Measurements from ENCODE around the gene SIGLEC1. TPM values are rescaled to one million over a fixed set of nuclear protein-coding genes. Genes with fewer than 3 reads are reported as not detected.

SIGLEC1 gene
- total and polyA plus RNA-seq, 2 of the 8 experiments (the other 6 are each of a cell fraction or from before 2014, with no cell fraction given): 0.02 TPM; not detected in 1

- no peak overlapping the region for H3K18ac ChIP-seq (ENCODE audit: extremely low read depth, low read length)
- H3K36me3 ChIP-seq (ENCODE audit: control insufficient read depth in 2 of 4, insufficient read depth in 4 of 4, low read length in 3 of 4): peaks cover 0 to 15% (median 2%) of the 10 kb centered on the region in 4 experiments; a peak in 5 of 8 replicates
- H2AFZ ChIP-seq (ENCODE audit: low read length): no peak overlapping the region
- no peak overlapping the region for H3K9ac ChIP-seq (replicated peaks in 1 of 4; ENCODE audit: extremely low read depth in 1 of 4, low read depth in 3 of 4, low read length in 3 of 4)
- H3K14ac ChIP-seq (ENCODE audit: insufficient read length): no peak overlapping the region
- H3K4me1 ChIP-seq (replicated peaks in 1 of 4; ENCODE audit: control insufficient read depth in 3 of 4, insufficient read depth in 4 of 4, low read length in 3 of 4): no peaks in the 10 kb centered on the region
- H2BK15ac ChIP-seq (ENCODE audit: low read length): no peak overlapping the region
- H4K5ac ChIP-seq (ENCODE audit: insufficient read length, low read depth, low read length): no peak overlapping the region
- peak overlapping the region; percentile 78; the same call in 1 of the 2 replicates for H2BK5ac ChIP-seq (ENCODE audit: low read depth, low read length)
- WGBS, 2 experiments (ENCODE audit: extremely low coverage in 1 of 2, insufficient coverage in 1 of 2, insufficient read length in 1 of 2, insufficient replicate concordance in 2 of 2, low coverage in 1 of 2, low lambda C conversion rate in 2 of 2, missing lambda C conversion rate in 1 of 2): 94% methylated on average over 11 of the region's 11 CpGs; no CpG with 5 or more reads in 1 of the 2 experiments
- ChIA-PET CTCF (ENCODE audit: partially characterized antibody) (interaction anchor here (0.9 to 18.6 kb wide), 8 partner anchors 3 to 83 kb away, joined by 3 to 277 read pairs (median 8); partner anchors contain the start of genes ADISSP and HSPA12B), POLR2A (ENCODE audit: partially characterized antibody) (interaction anchor here (0.7 to 1.2 kb wide), 4 partner anchors 9 to 40 kb away, joined by 3 to 5 read pairs (median 4); no protein-coding TSS in a partner anchor)
- H3K9me3 ChIP-seq (ENCODE audit: insufficient read depth in 2 of 2, low read depth in 1 of 2, low read length in 1 of 2): no peaks in the 10 kb centered on the region
- no peak overlapping the region for H2BK120ac ChIP-seq (replicated peaks; ENCODE audit: low read depth, low read length)
- H3K23ac ChIP-seq (ENCODE audit: insufficient read length): no peak overlapping the region
- no peak overlapping the region for H3K4me2 ChIP-seq (ENCODE audit: insufficient read depth in 1 of 2, low read depth in 2 of 2, low read length in 2 of 2)
- no peak overlapping the region for H3K56ac ChIP-seq (replicated peaks; ENCODE audit: insufficient read length, low read depth, low read length)
- no peak overlapping the region for H2BK12ac ChIP-seq (ENCODE audit: low read depth, low read length)
- no peak overlapping the region for H4K91ac ChIP-seq (replicated peaks; ENCODE audit: insufficient read length, low read length)
- H3K4ac ChIP-seq (replicated peaks; ENCODE audit: insufficient read length, low read depth, low read length): no peak overlapping the region
- no peak overlapping the region for H4K8ac ChIP-seq (ENCODE audit: extremely low read depth, insufficient read depth, low read length)
- no peak for FAIRE-seq
- H3K23me2 ChIP-seq (ENCODE audit: low read depth, low read length): no peaks in the 10 kb centered on the region
- peaks cover 6 to 20% of the 10 kb centered on the region in 2 experiments for H4K20me1 ChIP-seq (replicated peaks in 1 of 2; ENCODE audit: control insufficient read depth in 1 of 2, insufficient read depth in 2 of 2, low read length in 2 of 2)
- H3K27ac ChIP-seq (ENCODE audit: low read depth, low read length): no peak overlapping the region
- peaks cover 15% of the 10 kb centered on the region for H3K79me1 ChIP-seq (ENCODE audit: low read depth, low read length)
- H3K27me3 ChIP-seq (replicated peaks in 1 of 4; ENCODE audit: control insufficient read depth in 3 of 4, extremely low read depth in 1 of 4, insufficient read depth in 3 of 4, low read length in 3 of 4): no peaks in the 10 kb centered on the region
- no peak overlapping the region for H3K4me3 ChIP-seq (ENCODE audit: extremely low read depth in 1 of 4, insufficient read depth in 2 of 4, low read depth in 3 of 4, low read length in 4 of 4)
- no peak for TF ChIP-seq SP4 (IDR thresholded peaks at IDR 0.05; ENCODE audit: low read length)
- TF ChIP-seq ATF2 (IDR thresholded peaks at IDR 0.05; ENCODE audit: low read length): no peak
- no peak for TF ChIP-seq TAF1 (IDR thresholded peaks at IDR 0.05; ENCODE audit: low read depth, low read length)
- TF ChIP-seq CREB1 (IDR thresholded peaks at IDR 0.05): no peak
- no peak for TF ChIP-seq POLR2A (IDR thresholded peaks at IDR 0.05; ENCODE audit: control extremely low read depth in 1 of 2, low read depth in 2 of 2, low read length in 2 of 2)
- no peak for TF ChIP-seq SP1 (IDR thresholded peaks at IDR 0.05; ENCODE audit: low read depth, low read length)
- no peak for TF ChIP-seq RBBP5 (IDR thresholded peaks at IDR 0.05; ENCODE audit: borderline replicate concordance, low read depth, low read length)
- TF ChIP-seq CTBP2 (IDR thresholded peaks at IDR 0.05; ENCODE audit: borderline replicate concordance, insufficient read depth, insufficient read length, low read length): no peak
- no peak overlapping the region for H2BK20ac ChIP-seq (ENCODE audit: low read length)
- no peak overlapping the region for H2AK5ac ChIP-seq (ENCODE audit: low read depth, low read length)
- H3K79me2 ChIP-seq (ENCODE audit: control insufficient read depth in 1 of 2, insufficient read depth in 2 of 2, low read length in 2 of 2): peaks cover 0 to 8% of the 10 kb centered on the region in 2 experiments; a peak in 1 of 4 replicates
- no peak for DNase-seq (ENCODE audit: low read depth in 1 of 2, low spot score in 2 of 2)
Observed at GRCh38 chr20:3759884-3760283, 47.5 kb upstream of the SIGLEC1 start.

Measured in H1 (cell line).